Neural cell (in vitro differentiated cells): ENCODE data around the gene PIK3AP1.

Experiments used
- CTCF ChIP-seq: fragments of 450-650 bp; IDR thresholded peaks from 2 replicates; pipeline ENCODE4 v1.5.1; 2014; ENCODE audit warnings: antibody characterized with exemption, mild to moderate bottlenecking, moderate library complexity; ENCODE audit not compliant: poor library complexity, severe bottlenecking
- EP300 ChIP-seq: fragments of 450-650 bp; conservative IDR thresholded peaks from 2 replicates; pipeline ENCODE4 v1.6.1; 2014; ENCODE audit warnings: antibody characterized with exemption, mild to moderate bottlenecking, moderate library complexity; ENCODE audit not compliant: poor library complexity, severe bottlenecking
- EZH2 ChIP-seq: fragments of 200-600, 300-800 bp; shearing (Covaris generic), sonication (generic); IDR thresholded peaks from 2 replicates; pipeline ENCODE4 v1.6.1; 2014; ENCODE audit warnings: antibody characterized with exemption, low read length, borderline replicate concordance, mild to moderate bottlenecking; ENCODE audit not compliant: insufficient read depth, poor library complexity, severe bottlenecking
- POLR2AphosphoS5 ChIP-seq: IDR thresholded peaks from 2 replicates; pipeline ENCODE4 v1.6.1; 2012
- RAD21 ChIP-seq: fragments of 450-650 bp; conservative IDR thresholded peaks from 2 replicates; pipeline ENCODE4 v1.6.1; 2014; ENCODE audit warnings: antibody characterized with exemption, mild to moderate bottlenecking, moderate library complexity
- SMC3 ChIP-seq: fragments of 450-650 bp; conservative IDR thresholded peaks from 2 replicates; pipeline ENCODE4 v1.6.1; 2014; ENCODE audit warnings: antibody characterized with exemption, mild to moderate bottlenecking, moderate library complexity; ENCODE audit not compliant: poor library complexity
- TAF1 ChIP-seq: IDR thresholded peaks from 2 replicates; pipeline ENCODE4 v1.6.1; 2012; ENCODE audit warnings: low read depth

GRCh38 chr10:96720422-96721206 lies at the start of gene PIK3AP1:
- TF ChIP-seq CTCF (no peak), TAF1 (no peak), RAD21 (no peak), EP300 (no peak), POLR2AphosphoS5 (no peak), EZH2 (no peak), SMC3 (no peak)
